ENCODE data around the gene STMN3.

Gene STMN3

GRCh38 chr20:63595416-63596127 is 57.7 kb downstream of the STMN3 start:
- Histone ChIP-seq H3K4ac (ENCODE audit: low read depth, low read length) (no peak overlapping the region), H3K14ac (ENCODE audit: low read length) (no peak overlapping the region), H2BK12ac (ENCODE audit: low read length) (no peak overlapping the region), H3K4me1 (ENCODE audit: control insufficient read depth in 1 of 2, insufficient read depth in 2 of 2, low read length in 2 of 2) (no peaks in the 10 kb centered on the region), H3K27me3 (ENCODE audit: insufficient read depth, low read length) (no peaks in the 10 kb centered on the region), H3K18ac (ENCODE audit: low read length) (no peak overlapping the region), H3K9me3 (ENCODE audit: insufficient read depth, low read depth, low read length) (peaks cover 1% of the 10 kb centered on the region), H3K23ac (ENCODE audit: low read length) (no peak overlapping the region), H4K12ac (ENCODE audit: low read depth, low read length) (no peak overlapping the region), H3K27ac (ENCODE audit: low read depth, low read length) (no peak overlapping the region), H3K4me2 (ENCODE audit: low read length) (no peak overlapping the region), H2BK5ac (ENCODE audit: low read depth, low read length, poor library complexity) (no peak overlapping the region), H3K36me3 (ENCODE audit: control insufficient read depth in 1 of 2, insufficient read depth in 2 of 2, low read length in 2 of 2) (peaks cover 56 to 65% of the 10 kb centered on the region in 2 experiments), H4K8ac (ENCODE audit: low read depth, low read length) (no peak overlapping the region), H2AK5ac (ENCODE audit: low read length) (no peak overlapping the region), H4K91ac (ENCODE audit: low read depth, low read length) (no peak overlapping the region), H3K79me1 (ENCODE audit: low read length) (no peaks in the 10 kb centered on the region), H3K4me3 (ENCODE audit: low read depth, low read length) (no peak overlapping the region), H2BK120ac (ENCODE audit: insufficient read depth, low read length, poor library complexity) (no peak overlapping the region), H3K9ac (ENCODE audit: low read length) (no peak overlapping the region), H2AFZ (ENCODE audit: insufficient read depth, low read length, poor library complexity) (no peak overlapping the region), H3K79me2 (ENCODE audit: control insufficient read depth, insufficient read depth, low read length, poor library complexity) (no peaks in the 10 kb centered on the region)
- WGBS (ENCODE audit: extremely low coverage, insufficient coverage, insufficient read length) = no CpG with 5 or more reads among the region's 30 CpGs
- no peak for DNase-seq

GRCh38 chr20:63594043-63594561 is 59.1 kb downstream of the STMN3 start:
- Histone ChIP-seq H3K4me1 (ENCODE audit: control insufficient read depth in 1 of 2, insufficient read depth in 2 of 2, low read length in 2 of 2) (no peaks in the 10 kb centered on the region), H3K23ac (ENCODE audit: low read length) (no peak overlapping the region), H4K12ac (ENCODE audit: low read depth, low read length) (no peak overlapping the region), H3K79me1 (ENCODE audit: low read length) (no peaks in the 10 kb centered on the region), H3K79me2 (ENCODE audit: control insufficient read depth, insufficient read depth, low read length, poor library complexity) (no peaks in the 10 kb centered on the region), H3K36me3 (ENCODE audit: control insufficient read depth in 1 of 2, insufficient read depth in 2 of 2, low read length in 2 of 2) (peaks cover 66 to 69% of the 10 kb centered on the region in 2 experiments), H2BK120ac (ENCODE audit: insufficient read depth, low read length, poor library complexity) (no peak overlapping the region), H3K9ac (ENCODE audit: low read length) (no peak overlapping the region), H2BK12ac (ENCODE audit: low read length) (no peak overlapping the region), H2BK5ac (ENCODE audit: low read depth, low read length, poor library complexity) (no peak overlapping the region), H3K4ac (ENCODE audit: low read depth, low read length) (no peak overlapping the region), H2AK5ac (ENCODE audit: low read length) (no peak overlapping the region), H4K8ac (ENCODE audit: low read depth, low read length) (no peak overlapping the region), H3K4me3 (ENCODE audit: low read depth, low read length) (no peak overlapping the region), H3K27me3 (ENCODE audit: insufficient read depth, low read length) (no peaks in the 10 kb centered on the region), H3K14ac (ENCODE audit: low read length) (no peak overlapping the region), H3K9me3 (ENCODE audit: insufficient read depth, low read depth, low read length) (peaks cover 1% of the 10 kb centered on the region), H3K4me2 (ENCODE audit: low read length) (no peak overlapping the region), H2AFZ (ENCODE audit: insufficient read depth, low read length, poor library complexity) (no peak overlapping the region), H3K27ac (ENCODE audit: low read depth, low read length) (no peak overlapping the region), H4K91ac (ENCODE audit: low read depth, low read length) (no peak overlapping the region), H3K18ac (ENCODE audit: low read length) (no peak overlapping the region)
- no peak for DNase-seq
- WGBS (ENCODE audit: extremely low coverage, insufficient coverage, insufficient read length) = no CpG with 5 or more reads among the region's 10 CpGs

GRCh38 chr20:63592661-63593060 is 60.6 kb downstream of the STMN3 start:
- Histone ChIP-seq H3K79me1 (ENCODE audit: low read length) (no peaks in the 10 kb centered on the region), H3K4me3 (ENCODE audit: low read depth, low read length) (no peak overlapping the region), H3K27ac (ENCODE audit: low read depth, low read length) (no peak overlapping the region), H3K4me1 (ENCODE audit: control insufficient read depth in 1 of 2, insufficient read depth in 2 of 2, low read length in 2 of 2) (no peaks in the 10 kb centered on the region), H3K18ac (ENCODE audit: low read length) (no peak overlapping the region), H3K4ac (ENCODE audit: low read depth, low read length) (no peak overlapping the region), H3K36me3 (ENCODE audit: control insufficient read depth in 1 of 2, insufficient read depth in 2 of 2, low read length in 2 of 2) (peaks cover 69% of the 10 kb centered on the region in 2 experiments), H2BK5ac (ENCODE audit: low read depth, low read length, poor library complexity) (no peak overlapping the region), H3K79me2 (ENCODE audit: control insufficient read depth, insufficient read depth, low read length, poor library complexity) (no peaks in the 10 kb centered on the region), H2BK120ac (ENCODE audit: insufficient read depth, low read length, poor library complexity) (no peak overlapping the region), H2AFZ (ENCODE audit: insufficient read depth, low read length, poor library complexity) (no peak overlapping the region), H4K12ac (ENCODE audit: low read depth, low read length) (no peak overlapping the region), H3K27me3 (ENCODE audit: insufficient read depth, low read length) (no peaks in the 10 kb centered on the region), H2AK5ac (ENCODE audit: low read length) (no peak overlapping the region), H4K91ac (ENCODE audit: low read depth, low read length) (no peak overlapping the region), H4K8ac (ENCODE audit: low read depth, low read length) (no peak overlapping the region), H3K23ac (ENCODE audit: low read length) (no peak overlapping the region), H3K9ac (ENCODE audit: low read length) (no peak overlapping the region), H3K4me2 (ENCODE audit: low read length) (no peak overlapping the region), H3K14ac (ENCODE audit: low read length) (no peak overlapping the region), H3K9me3 (ENCODE audit: insufficient read depth, low read depth, low read length) (no peaks in the 10 kb centered on the region), H2BK12ac (ENCODE audit: low read length) (no peak overlapping the region)
- no CpG with 5 or more reads among the region's 13 CpGs for WGBS (ENCODE audit: extremely low coverage, insufficient coverage, insufficient read length)
- no peak for DNase-seq

- no peak overlapping the region for H3K4ac ChIP-seq (ENCODE audit: low read depth, low read length)
- H2AFZ ChIP-seq (ENCODE audit: insufficient read depth, low read length, poor library complexity) = no peak overlapping the region
- no peaks in the 10 kb centered on the region for H3K27me3 ChIP-seq (ENCODE audit: insufficient read depth, low read length)
These were observed 61.4 kb downstream of the STMN3 start for GRCh38 chr20:63591786-63592355.

More at GRCh38 chr20:63591786-63592355, 61.4 kb downstream of the STMN3 start:
- H3K79me2 ChIP-seq (ENCODE audit: control insufficient read depth, insufficient read depth, low read length, poor library complexity) = no peaks in the 10 kb centered on the region
- H3K23ac ChIP-seq (ENCODE audit: low read length) = no peak overlapping the region
- no peak overlapping the region for H4K8ac ChIP-seq (ENCODE audit: low read depth, low read length)
- DNase-seq = no peak
- H3K4me3 ChIP-seq (ENCODE audit: low read depth, low read length) = no peak overlapping the region
- WGBS (ENCODE audit: extremely low coverage, insufficient coverage, insufficient read length) = no CpG with 5 or more reads among the region's 28 CpGs
- H3K4me1 ChIP-seq (ENCODE audit: control insufficient read depth in 1 of 2, insufficient read depth in 2 of 2, low read length in 2 of 2) = no peaks in the 10 kb centered on the region
- no peak overlapping the region for H3K9ac ChIP-seq (ENCODE audit: low read length)
- H4K12ac ChIP-seq (ENCODE audit: low read depth, low read length) = no peak overlapping the region
- peaks cover 71% of the 10 kb centered on the region in 2 experiments for H3K36me3 ChIP-seq (ENCODE audit: control insufficient read depth in 1 of 2, insufficient read depth in 2 of 2, low read length in 2 of 2)
- H2BK12ac ChIP-seq (ENCODE audit: low read length) = no peak overlapping the region
- no peak overlapping the region for H2AK5ac ChIP-seq (ENCODE audit: low read length)
- no peak overlapping the region for H2BK120ac ChIP-seq (ENCODE audit: insufficient read depth, low read length, poor library complexity)
- H3K18ac ChIP-seq (ENCODE audit: low read length) = no peak overlapping the region
- H3K27ac ChIP-seq (ENCODE audit: low read depth, low read length) = no peak overlapping the region
- no peak overlapping the region for H2BK5ac ChIP-seq (ENCODE audit: low read depth, low read length, poor library complexity)
- no peak overlapping the region for H3K14ac ChIP-seq (ENCODE audit: low read length)
- no peaks in the 10 kb centered on the region for H3K79me1 ChIP-seq (ENCODE audit: low read length)
- H4K91ac ChIP-seq (ENCODE audit: low read depth, low read length) = no peak overlapping the region
- no peak overlapping the region for H3K4me2 ChIP-seq (ENCODE audit: low read length)
- H3K9me3 ChIP-seq (ENCODE audit: insufficient read depth, low read depth, low read length) = no peaks in the 10 kb centered on the region
